ENCODE data around the gene PERCC1. TPM values are rescaled to one million over a fixed set of nuclear protein-coding genes. Genes with fewer than 3 reads are reported as not detected.
"Not testable (repeated sequence)": the region's sequence is repeated elsewhere in the genome, so short reads cannot be mapped to it uniquely, and the experiment has no call there.

PERCC1 gene
- polyA plus RNA-seq, 4 donors: 0.58 to 0.69 TPM; not detected in 2

GRCh38 chr16:1471569-1472194 is 40.8 kb downstream of the PERCC1 start:
- Histone ChIP-seq H3K9me3 (ENCODE audit: control insufficient read depth in 2 of 2, insufficient read depth in 1 of 2, low read depth in 1 of 2, low read length in 1 of 2) (no peaks in the 10 kb centered on the region), H3K27me3 (ENCODE audit: control insufficient read depth in 3 of 3, insufficient read depth in 3 of 3, low read length in 3 of 3) (no peaks in the 10 kb centered on the region), H3K27ac (ENCODE audit: low read depth in 1 of 3, low read length in 2 of 3) (peak overlapping the region in 1 of 3 donors; percentile 70), H3K4me1 (ENCODE audit: control insufficient read depth in 3 of 3, insufficient read depth in 2 of 3, low read depth in 1 of 3, low read length in 2 of 3) (peaks cover 0 to 4% (median 0%) of the 10 kb centered on the region in 3 donors), H3K4me3 (ENCODE audit: low read depth in 1 of 3, low read length in 3 of 3) (no peak overlapping the region), H3K36me3 (ENCODE audit: control insufficient read depth in 3 of 3, insufficient read depth in 2 of 3, low read depth in 1 of 3, low read length in 3 of 3) (peaks cover 0 to 39% (median 0%) of the 10 kb centered on the region in 3 donors)
- WGBS, 3 donors: 79 to 90% (median 86%) methylated on average over 26 of the region's 26 CpGs
- DNase-seq: no peak
- FAIRE-seq: no peak

- peak overlapping the region in 1 of 3 donors; percentile 27 for H3K27ac ChIP-seq (ENCODE audit: low read depth in 1 of 3, low read length in 2 of 3)
- DNase-seq (peak in 1 of 2 donors; percentile 38), FAIRE-seq (no peak)
- peaks cover 0 to 4% (median 0%) of the 10 kb centered on the region in 3 donors for H3K4me1 ChIP-seq (ENCODE audit: control insufficient read depth in 3 of 3, insufficient read depth in 2 of 3, low read depth in 1 of 3, low read length in 2 of 3)
- 19 to 53% (median 23%) methylated on average over 3 of the region's 3 CpGs for WGBS, 3 donors
- H3K36me3 ChIP-seq (ENCODE audit: control insufficient read depth in 3 of 3, insufficient read depth in 2 of 3, low read depth in 1 of 3, low read length in 3 of 3): peaks cover 0 to 29% (median 0%) of the 10 kb centered on the region in 3 donors
- no peaks in the 10 kb centered on the region for H3K27me3 ChIP-seq (ENCODE audit: control insufficient read depth in 3 of 3, insufficient read depth in 3 of 3, low read length in 3 of 3)
- peak overlapping the region in 1 of 3 donors; percentile 24 for H3K4me3 ChIP-seq (ENCODE audit: low read depth in 1 of 3, low read length in 3 of 3)
- H3K9me3 ChIP-seq (ENCODE audit: control insufficient read depth in 2 of 2, insufficient read depth in 1 of 2, low read depth in 1 of 2, low read length in 1 of 2): peaks cover 0 to 6% of the 10 kb centered on the region in 2 donors
Measured at GRCh38 chr16:1472974-1473373, 42.1 kb downstream of the PERCC1 start.

DNA sequence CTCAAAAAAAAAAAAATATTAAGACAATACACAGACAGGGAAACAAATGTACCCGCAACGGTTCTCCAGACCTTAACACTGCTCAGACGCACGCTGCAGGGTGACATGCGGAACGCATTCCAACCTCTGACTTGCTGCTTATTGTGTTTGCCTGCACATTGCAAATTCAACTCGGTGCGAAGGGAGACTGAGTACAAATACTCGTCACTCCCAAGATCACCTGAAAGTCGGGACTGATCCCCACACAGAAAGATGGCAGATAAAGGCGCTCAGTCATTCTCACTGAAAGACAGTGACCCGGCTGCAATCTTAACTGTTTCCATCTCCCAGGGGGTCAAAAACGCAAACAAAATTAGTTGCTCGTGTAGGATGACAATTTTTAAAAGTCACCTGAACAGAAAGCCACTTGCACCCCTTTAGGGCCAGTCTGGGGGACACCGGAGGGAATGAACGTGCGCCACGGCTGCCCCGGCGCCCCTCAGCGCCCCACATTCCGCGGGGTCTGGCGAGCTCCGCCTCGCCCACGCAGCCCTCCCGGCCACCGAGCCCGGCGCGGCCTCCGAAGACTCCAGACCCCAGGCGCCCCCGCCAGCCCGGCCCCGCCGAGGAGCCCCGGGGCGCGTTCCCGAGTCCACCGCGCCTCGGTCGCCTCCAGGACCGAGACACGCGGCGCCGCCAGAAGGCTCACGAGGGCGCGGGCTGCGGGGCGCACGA is 43.4 kb downstream of the PERCC1 start:
- WGBS, 3 donors: 8 to 11% (median 9%) methylated on average over 43 to 57 of the region's 57 CpGs
- Histone ChIP-seq H3K4me3 (ENCODE audit: low read depth in 1 of 3, low read length in 3 of 3) (peak overlapping the region; percentile 61 to 98 (median 93)), H3K9me3 (ENCODE audit: control insufficient read depth in 2 of 2, insufficient read depth in 1 of 2, low read depth in 1 of 2, low read length in 1 of 2) (peaks cover 0 to 6% of the 10 kb centered on the region in 2 donors), H3K27me3 (ENCODE audit: control insufficient read depth in 3 of 3, insufficient read depth in 3 of 3, low read length in 3 of 3) (no peaks in the 10 kb centered on the region), H3K36me3 (ENCODE audit: control insufficient read depth in 3 of 3, insufficient read depth in 2 of 3, low read depth in 1 of 3, low read length in 3 of 3) (peaks cover 0 to 22% (median 0%) of the 10 kb centered on the region in 3 donors), H3K4me1 (ENCODE audit: control insufficient read depth in 3 of 3, insufficient read depth in 2 of 3, low read depth in 1 of 3, low read length in 2 of 3) (peaks cover 0 to 4% (median 0%) of the 10 kb centered on the region in 3 donors), H3K27ac (ENCODE audit: low read depth in 1 of 3, low read length in 2 of 3) (peak overlapping the region in 2 of 3 donors; percentile 33 to 81)
- FAIRE-seq: no peak
- peak in 1 of 2 donors; percentile 44 for DNase-seq

DNA sequence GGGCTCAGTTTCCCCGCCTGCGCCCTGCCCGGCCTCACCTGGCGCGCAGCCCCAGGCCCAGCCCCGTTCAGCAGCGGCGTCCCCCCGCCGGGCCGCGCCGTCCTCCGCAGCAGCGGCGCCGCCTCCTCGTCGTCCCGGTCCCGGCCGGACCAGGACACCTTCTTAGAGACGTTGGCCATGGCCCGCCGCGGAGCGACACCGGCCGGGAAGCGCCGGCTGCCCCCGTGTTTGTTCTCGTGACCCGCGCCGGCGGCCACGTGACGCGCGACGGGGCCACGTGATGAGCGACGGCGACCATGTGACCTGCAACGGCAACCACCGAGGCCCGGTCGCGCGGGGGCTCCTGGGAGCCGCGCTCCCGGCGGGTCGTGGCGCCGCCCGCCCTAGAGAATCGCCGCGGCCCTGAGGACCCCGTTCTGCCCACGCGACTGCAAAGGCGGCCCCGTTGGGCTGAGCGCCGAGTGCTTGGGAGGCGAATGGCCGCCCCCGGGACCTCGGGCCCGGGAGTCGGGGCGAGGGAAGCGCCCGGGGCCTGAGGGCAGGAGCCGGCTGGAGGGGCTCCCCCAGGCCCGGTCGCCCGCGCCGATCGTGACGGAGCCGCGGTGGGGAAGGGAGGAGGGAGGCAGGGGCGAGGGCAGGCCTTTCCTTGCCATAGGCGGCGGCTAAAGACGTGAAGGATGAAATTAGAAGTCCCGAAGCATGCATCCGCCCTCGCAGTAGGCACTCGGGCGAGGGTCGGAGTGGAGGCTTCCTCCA is 44.1 kb downstream of the PERCC1 start, which contains the start of gene CLCN7:
Gene CLCN7, minus strand, starts transcription at position 233 of the 756 bp plus-strand sequence. Its CDS starts 54 bp downstream, at position 179.
- H3K9me3 ChIP-seq (ENCODE audit: control insufficient read depth in 2 of 2, insufficient read depth in 1 of 2, low read depth in 1 of 2, low read length in 1 of 2): peaks cover 0 to 6% of the 10 kb centered on the region in 2 donors
- 0 to 1% (median 0%) methylated on average over 78 to 99 of the region's 99 CpGs for WGBS, 3 donors
- FAIRE-seq (no peak), DNase-seq (peak; percentile 84 to 95)
- H3K36me3 ChIP-seq (ENCODE audit: control insufficient read depth in 3 of 3, insufficient read depth in 2 of 3, low read depth in 1 of 3, low read length in 3 of 3): peaks cover 0 to 18% (median 0%) of the 10 kb centered on the region in 3 donors
- no peaks in the 10 kb centered on the region for H3K27me3 ChIP-seq (ENCODE audit: control insufficient read depth in 3 of 3, insufficient read depth in 3 of 3, low read length in 3 of 3)
- peaks cover 0 to 4% (median 0%) of the 10 kb centered on the region in 3 donors for H3K4me1 ChIP-seq (ENCODE audit: control insufficient read depth in 3 of 3, insufficient read depth in 2 of 3, low read depth in 1 of 3, low read length in 2 of 3)
- H3K4me3 ChIP-seq (ENCODE audit: low read depth in 1 of 3, low read length in 3 of 3): peak within 1 kb of the TSS; percentile 61 to 98 (median 93)
- H3K27ac ChIP-seq (ENCODE audit: low read depth in 1 of 3, low read length in 2 of 3): peak within 1 kb of the TSS; percentile 38 to 92 (median 53)

- peak overlapping the region; percentile 61 to 98 (median 93) for H3K4me3 ChIP-seq (ENCODE audit: low read depth in 1 of 3, low read length in 3 of 3)
- 56 to 62% (median 60%) methylated on average over 15 of the region's 15 CpGs for WGBS, 3 donors
- DNase-seq: no peak
- peak overlapping the region; percentile 38 to 92 (median 53) for H3K27ac ChIP-seq (ENCODE audit: low read depth in 1 of 3, low read length in 2 of 3)
- H3K4me1 ChIP-seq (ENCODE audit: control insufficient read depth in 3 of 3, insufficient read depth in 2 of 3, low read depth in 1 of 3, low read length in 2 of 3): peaks cover 0 to 4% (median 0%) of the 10 kb centered on the region in 3 donors
- no peaks in the 10 kb centered on the region for H3K27me3 ChIP-seq (ENCODE audit: control insufficient read depth in 3 of 3, insufficient read depth in 3 of 3, low read length in 3 of 3)
- FAIRE-seq: no peak
- H3K9me3 ChIP-seq (ENCODE audit: control insufficient read depth in 2 of 2, insufficient read depth in 1 of 2, low read depth in 1 of 2, low read length in 1 of 2): peaks cover 0 to 6% of the 10 kb centered on the region in 2 donors
- H3K36me3 ChIP-seq (ENCODE audit: control insufficient read depth in 3 of 3, insufficient read depth in 2 of 3, low read depth in 1 of 3, low read length in 3 of 3): peaks cover 0 to 13% (median 0%) of the 10 kb centered on the region in 3 donors
Measured at GRCh38 chr16:1475552-1476114, 44.8 kb downstream of the PERCC1 start.

DNA sequence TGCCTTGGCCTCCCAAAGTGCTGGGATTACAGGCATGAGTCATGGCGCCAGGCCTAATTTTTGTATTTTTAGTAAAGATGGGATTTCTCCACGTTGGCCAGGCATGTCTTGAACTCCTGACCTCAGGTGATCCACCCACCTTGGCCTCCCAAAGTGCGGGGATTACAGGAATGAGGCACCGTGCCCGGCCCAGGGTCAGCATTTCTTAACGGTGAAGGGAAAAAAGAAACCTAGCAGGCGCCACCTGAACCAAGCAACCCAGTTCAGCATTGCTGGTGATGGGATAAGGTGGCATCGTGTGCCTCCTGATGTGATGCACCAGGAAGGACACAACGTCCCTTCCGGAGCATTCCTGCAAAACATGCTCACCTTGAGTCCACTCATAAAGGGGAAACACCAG is 46.2 kb downstream of the PERCC1 start:
- H3K4me3 ChIP-seq (ENCODE audit: low read depth in 1 of 3, low read length in 3 of 3): no peak overlapping the region
- peaks cover 0 to 8% of the 10 kb centered on the region in 2 donors for H3K9me3 ChIP-seq (ENCODE audit: control insufficient read depth in 2 of 2, insufficient read depth in 1 of 2, low read depth in 1 of 2, low read length in 1 of 2)
- no peak for DNase-seq
- FAIRE-seq: no peak
- peaks cover 0 to under 1% (median 0%) of the 10 kb centered on the region in 3 donors for H3K36me3 ChIP-seq (ENCODE audit: control insufficient read depth in 3 of 3, insufficient read depth in 2 of 3, low read depth in 1 of 3, low read length in 3 of 3)
- H3K4me1 ChIP-seq (ENCODE audit: control insufficient read depth in 3 of 3, insufficient read depth in 2 of 3, low read depth in 1 of 3, low read length in 2 of 3): peaks cover 0 to 4% (median 0%) of the 10 kb centered on the region in 3 donors
- H3K27ac ChIP-seq (ENCODE audit: low read depth in 1 of 3, low read length in 2 of 3): no peak overlapping the region
- 88 to 90% (median 90%) methylated on average over 10 of the region's 10 CpGs for WGBS, 3 donors
- H3K27me3 ChIP-seq (ENCODE audit: control insufficient read depth in 3 of 3, insufficient read depth in 3 of 3, low read length in 3 of 3): peaks cover 0 to 4% (median 0%) of the 10 kb centered on the region in 3 donors

DNA sequence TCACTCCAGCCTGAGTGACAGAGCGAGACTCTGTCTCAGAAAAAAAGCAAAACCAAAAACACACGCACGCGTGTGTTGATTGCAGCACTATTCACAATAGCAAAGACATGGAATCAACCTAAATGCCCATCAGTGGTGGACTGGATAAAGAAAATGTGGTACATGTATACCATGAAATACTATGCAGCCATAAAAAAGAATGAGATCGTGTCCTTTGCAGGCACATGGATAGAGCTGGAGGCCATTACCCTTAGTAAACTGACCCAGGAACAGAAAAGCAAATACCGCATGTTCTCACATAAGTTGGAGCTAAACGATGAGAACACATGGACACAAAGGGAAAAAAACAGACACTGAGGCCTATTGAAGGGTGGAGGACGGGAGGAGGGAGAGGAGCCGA is 48.1 kb downstream of the PERCC1 start:
- FAIRE-seq; H3K4me1 ChIP-seq (ENCODE audit: control insufficient read depth in 3 of 3, insufficient read depth in 2 of 3, low read depth in 1 of 3, low read length in 2 of 3); H3K9me3 ChIP-seq (ENCODE audit: control insufficient read depth in 2 of 2, insufficient read depth in 1 of 2, low read depth in 1 of 2, low read length in 1 of 2); H3K27me3 ChIP-seq (ENCODE audit: control insufficient read depth in 3 of 3, insufficient read depth in 3 of 3, low read length in 3 of 3); H3K27ac ChIP-seq (ENCODE audit: low read depth in 1 of 3, low read length in 2 of 3); H3K4me3 ChIP-seq (ENCODE audit: low read depth in 1 of 3, low read length in 3 of 3); DNase-seq; H3K36me3 ChIP-seq (ENCODE audit: control insufficient read depth in 3 of 3, insufficient read depth in 2 of 3, low read depth in 1 of 3, low read length in 3 of 3): not testable (repeated sequence)
- 95 to 96% (median 96%) methylated on average over 9 of the region's 9 CpGs for WGBS, 3 donors

Measured in small intestine (tissue), 7 donors.